IMR-90 (cell line): ENCODE measurements around the gene MUCL3. TPM values are rescaled to one million over a fixed set of nuclear protein-coding genes. Genes with fewer than 3 reads are reported as not detected.

Source experiments
- ATAC-seq: fragments of 200-7000 bp; cut with Tn5 transposase; 2 replicates; pipeline ENCODE4 v1.9.1; 2020; ENCODE audit warnings: low read depth, mild to moderate bottlenecking, moderate library complexity
- BruUV-seq: library from RNA; stranded (reverse); fragments of 400-500 nt; replicated peaks from 2 replicates; lab custom pipeline; 2021; lab: Mats Ljungman, UMichigan
- CTCF ChIA-PET: fragments of 300-600 bp; formaldehyde crosslinking; extraction: SDS; loops from one replicate; lab custom pipeline; 2021; ENCODE audit warnings: antibody characterized with exemption; lab: Yijun Ruan, JAX
- POLR2A ChIA-PET: fragments of 300-600 bp; sonication (Branson Sonifier 250); formaldehyde crosslinking; loops from one replicate; lab custom pipeline; 2022; ENCODE audit warnings: antibody characterized with exemption; ENCODE audit not compliant: unreplicated experiment; lab: Charles Lee
- DNase-seq: peaks from one replicate; pipeline ENCODE4 v3.0.0; 2013
- H2AFZ ChIP-seq: replicated peaks from 2 replicates; pipeline ENCODE3; 2013; ENCODE audit warnings: low read length, mild to moderate bottlenecking; ENCODE audit not compliant: poor library complexity
- H2AK5ac ChIP-seq: 2 replicates; pipeline ENCODE4 v1.6.1; 2013; ENCODE audit warnings: low read depth, low read length, inconsistent platforms
- H2AK9ac ChIP-seq: replicated peaks from 2 replicates; pipeline ENCODE3; 2013; ENCODE audit warnings: mild to moderate bottlenecking, low read depth, low read length, moderate library complexity; ENCODE audit not compliant: poor library complexity
- H2BK120ac ChIP-seq: 2 replicates; pipeline ENCODE4 v1.6.1; 2013; ENCODE audit warnings: low read depth, low read length, inconsistent platforms
- H2BK15ac ChIP-seq: 3 replicates; pipeline ENCODE4 v1.6.1; 2013; ENCODE audit warnings: low read depth, low read length, inconsistent platforms
- H2BK20ac ChIP-seq: 2 replicates; pipeline ENCODE4 v1.6.1; 2013; ENCODE audit warnings: low read depth, mild to moderate bottlenecking, inconsistent platforms, low read length, moderate library complexity
- H2BK5ac ChIP-seq: 2 replicates; pipeline ENCODE4 v1.6.1; 2013; ENCODE audit warnings: mild to moderate bottlenecking, low read depth, low read length, inconsistent platforms; ENCODE audit not compliant: poor library complexity, severe bottlenecking
- H3K14ac ChIP-seq: replicated peaks from 2 replicates; pipeline ENCODE4 v1.6.1; 2013; ENCODE audit warnings: low read depth, low read length, inconsistent platforms
- H3K18ac ChIP-seq: 2 replicates; pipeline ENCODE4 v1.6.1; 2013; ENCODE audit warnings: low read depth, low read length, control low read depth
- H3K23ac ChIP-seq: 2 replicates; pipeline ENCODE4 v1.6.1; 2013; ENCODE audit warnings: low read depth, low read length, inconsistent platforms
- H3K27ac ChIP-seq: 2 replicates; pipeline ENCODE4 v1.5.1; 2013; ENCODE audit warnings: mild to moderate bottlenecking, control low read depth, low read length; ENCODE audit not compliant: insufficient read depth
- H3K27me3 ChIP-seq: 2 replicates; pipeline ENCODE4 v1.6.1; 2013; ENCODE audit warnings: low read length; ENCODE audit not compliant: control insufficient read depth, insufficient read depth
- H3K36me3 ChIP-seq: 2 replicates; pipeline ENCODE4 v1.6.1; 2013; ENCODE audit warnings: low read length, mixed read lengths; ENCODE audit not compliant: control insufficient read depth, insufficient read depth
- H3K4ac ChIP-seq: 2 replicates; pipeline ENCODE4 v1.6.1; 2013; ENCODE audit warnings: low read depth, low read length, inconsistent platforms
- H3K4me1 ChIP-seq: 2 replicates; pipeline ENCODE4 v1.6.1; 2013; ENCODE audit warnings: low read length, mixed read lengths; ENCODE audit not compliant: control insufficient read depth, insufficient read depth
- H3K4me2 ChIP-seq: 2 replicates; pipeline ENCODE4 v1.6.1; 2013; ENCODE audit warnings: low read depth, mild to moderate bottlenecking, control low read depth, low read length, moderate library complexity
- H3K4me3 ChIP-seq: 2 replicates; pipeline ENCODE4 v1.5.1; 2013; ENCODE audit warnings: low read depth, mild to moderate bottlenecking, control low read depth, low read length, moderate library complexity; ENCODE audit not compliant: insufficient read depth
- H3K56ac ChIP-seq: 2 replicates; pipeline ENCODE4 v1.6.1; 2013; ENCODE audit warnings: low read length, inconsistent platforms; ENCODE audit not compliant: insufficient read depth; ENCODE audit errors: extremely low read depth
- H3K79me1 ChIP-seq, 2 experiments: 2 replicates each; pipeline ENCODE4 v1.6.1; 2013; ENCODE audit warnings: low read length in 2 of 2, inconsistent platforms in 1 of 2, low read depth in 1 of 2
- H3K9ac ChIP-seq: 2 replicates; pipeline ENCODE4 v1.6.1; 2013; ENCODE audit warnings: low read depth, low read length, control low read depth
- H3K9me1 ChIP-seq: 2 replicates; pipeline ENCODE4 v1.6.1; 2013; ENCODE audit warnings: low read length, inconsistent platforms; ENCODE audit not compliant: insufficient read depth
- H3K9me3 ChIP-seq: 2 replicates; pipeline ENCODE4 v1.6.1; 2013; ENCODE audit warnings: low read length; ENCODE audit not compliant: control insufficient read depth, insufficient read depth
- H4K20me1 ChIP-seq: 2 replicates; pipeline ENCODE4 v1.6.1; 2013; ENCODE audit warnings: low read length, inconsistent platforms; ENCODE audit not compliant: insufficient read depth
- H4K5ac ChIP-seq: 2 replicates; pipeline ENCODE4 v1.6.1; 2013; ENCODE audit warnings: mild to moderate bottlenecking, low read depth, low read length, control low read depth
- H4K8ac ChIP-seq, 2 experiments: 2 replicates each; pipeline ENCODE4 v1.6.1; 2013; ENCODE audit warnings: low read depth in 2 of 2, low read length in 2 of 2, control low read depth in 1 of 2, inconsistent platforms in 1 of 2
- H4K91ac ChIP-seq: 2 replicates; pipeline ENCODE4 v1.6.1; 2013; ENCODE audit warnings: low read depth, low read length, inconsistent platforms; ENCODE audit not compliant: insufficient read depth
- CEBPB ChIP-seq: IDR thresholded peaks from 2 replicates; pipeline ENCODE4 v1.6.1; 2012; ENCODE audit warnings: low read depth, low read length, improper control_type of control experiment
- CHD1 ChIP-seq: IDR thresholded peaks from 2 replicates; pipeline ENCODE4 v1.6.1; 2012; ENCODE audit warnings: low read depth, low read length, improper control_type of control experiment
- MAFK ChIP-seq: IDR thresholded peaks from 2 replicates; pipeline ENCODE4 v1.6.1; 2012; ENCODE audit warnings: low read depth, low read length, improper control_type of control experiment
- MXI1 ChIP-seq: IDR thresholded peaks from 2 replicates; pipeline ENCODE4 v1.6.1; 2012; ENCODE audit warnings: low read depth, mild to moderate bottlenecking, low read length, moderate library complexity, borderline replicate concordance
- RAD21 ChIP-seq: IDR thresholded peaks from 2 replicates; pipeline ENCODE4 v1.6.1; 2012; ENCODE audit warnings: low read length, improper control_type of control experiment
- WGBS, 2 experiments: methylation state at CpG; one replicate each; pipeline versions ENCODE4 v1.1.5 to v1.1.7; 2013; ENCODE audit warnings: missing lambda C conversion rate in 2 of 2; ENCODE audit not compliant: insufficient read length in 1 of 2; ENCODE audit errors: extremely low coverage in 2 of 2; 5-methylcytosine and 5-hydroxymethylcytosine counted together
- dilution Hi-C: fragments of 300-500 bp; cut with HindIII; formaldehyde crosslinking; loops from one replicate; pipeline ENCODE4 v1.14.3; 2018; ENCODE audit warnings: low sequenced_read_pairs; ENCODE audit not compliant: unreplicated experiment
- in situ Hi-C: fragments of 300-500 bp; cut with MboI; formaldehyde crosslinking; loops from 3 replicates; pipeline ENCODE4 v1.14.3; 2019; ENCODE audit warnings: low sequenced_read_pairs, inconsistent platforms, mixed read lengths
- intact Hi-C: fragments of 100-400 bp; cut with micrococcal nuclease; formaldehyde crosslinking; loops from 2 replicates; pipeline ENCODE4 v1.10.0; 2022
- polyA plus RNA-seq, 3 experiments: library from polyadenylated mRNA; depleted of rRNA; stranded (reverse); fragments of >200 nt; gene quantifications; 2 replicates each; pipeline ENCODE4 v1.2.3, GENCODE V29; 2012; ENCODE audit warnings: low replicate concordance in 1 of 3
- total RNA-seq: library from RNA; depleted of rRNA; stranded (reverse); fragments of >200 nt; gene quantifications from 2 replicates; pipeline ENCODE4 v1.2.3, GENCODE V29; 2012
- TF ChIP-seq, protein P1 (sequence below): fragments of 150-350 bp; IDR thresholded peaks from 2 replicates; pipeline ENCODE4 v1.6.1; 2017; ENCODE audit warnings: mild to moderate bottlenecking, antibody characterized with exemption, low read length, low read depth

Gene MUCL3
- total and polyA plus RNA-seq, 2 of the 4 experiments (the other 2 are of a cell fraction) = not detected

DNA sequence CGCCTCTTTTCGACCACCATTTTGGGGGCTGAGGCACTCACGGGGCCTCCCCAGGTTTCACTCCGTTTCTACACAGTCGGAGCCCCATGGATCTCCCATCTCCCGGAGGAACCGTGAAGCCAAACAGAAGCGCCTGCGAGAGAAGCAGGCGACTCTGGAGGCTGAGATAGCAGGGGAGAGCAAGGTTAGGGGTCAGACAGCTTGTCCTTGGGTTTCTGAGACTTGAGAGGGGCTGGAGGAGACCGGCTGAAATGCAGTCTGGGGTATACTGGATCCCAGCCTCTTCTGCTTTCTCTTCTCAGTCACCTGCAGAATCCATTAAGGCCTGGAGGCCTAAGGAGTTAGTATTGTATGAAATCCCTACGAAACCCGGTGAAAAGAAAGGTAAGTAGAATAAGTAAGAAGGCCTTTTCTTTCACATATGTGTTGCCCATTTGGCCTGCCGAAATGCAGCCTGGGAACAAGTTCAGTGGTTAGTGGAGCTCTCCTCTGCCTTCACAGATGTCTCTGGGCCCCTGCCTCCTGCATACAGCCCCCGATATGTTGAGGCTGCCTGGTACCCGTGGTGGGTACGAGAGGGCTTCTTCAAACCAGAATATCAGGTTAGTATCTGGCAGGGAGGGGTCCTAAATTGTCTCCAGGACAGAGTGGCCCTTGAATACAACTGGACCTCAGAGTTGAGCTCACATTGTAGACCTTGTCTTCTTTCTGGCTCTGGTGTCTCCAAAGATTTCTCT is 25.8 kb upstream of the MUCL3 start:
- intact Hi-C loops (loop anchor here (1.0 to 10.0 kb wide), 4 partner anchors 87 to 280 kb away; no protein-coding TSS in a partner anchor), in situ Hi-C loops (loop anchor here (5.0 kb wide), 1 partner anchor 162 kb away; no protein-coding TSS in a partner anchor), dilution Hi-C loops (no loop called here)
- ATAC-seq (no peak), DNase-seq (no peak)
- Histone ChIP-seq H4K8ac (peak overlapping the region; percentile 100), H3K23ac (peak overlapping the region; percentile 92), H3K27me3 (no peaks in the 10 kb centered on the region), H3K4me3 (peak overlapping the region; percentile 44; the same call in 1 of the 2 replicates), H3K4ac (peak overlapping the region; percentile 98), H2AK5ac (peak overlapping the region; percentile 95), H3K4me2 (peak overlapping the region; percentile 91), H2BK15ac (peak overlapping the region; percentile 44; the same call in 1 of the 3 replicates), H3K9me3 (no peaks in the 10 kb centered on the region), H2BK120ac (peak overlapping the region; percentile 51), H3K79me1 (peaks cover 5 to 6% of the 10 kb centered on the region in 2 experiments; a peak in 1 of 4 replicates), H3K14ac (peak overlapping the region; percentile 97), H3K36me3 (peaks cover 26% of the 10 kb centered on the region), H2AK9ac (peak overlapping the region; percentile 97), H3K9me1 (no peaks in the 10 kb centered on the region), H3K56ac (peak overlapping the region; percentile 85), H2AFZ (peak overlapping the region; percentile 99), H3K18ac (peak overlapping the region; percentile 62; the same call in 1 of the 2 replicates), H3K9ac (peak overlapping the region; percentile 90), H4K5ac (peak overlapping the region; percentile 92), H4K91ac (peak overlapping the region; percentile 90), H4K20me1 (no peaks in the 10 kb centered on the region), H3K4me1 (peaks cover 12% of the 10 kb centered on the region), H2BK20ac (0 out of 2 replicates have a peak overlapping the region, but pooled peaks have one; percentile 43), H2BK5ac (peak overlapping the region; percentile 84), H3K27ac (peak overlapping the region; percentile 82)
- TF ChIP-seq CHD1 (no peak), MAFK (no peak), CEBPB (no peak), MXI1 (no peak), RAD21 (no peak)
- TF ChIP-seq, protein P1, sequence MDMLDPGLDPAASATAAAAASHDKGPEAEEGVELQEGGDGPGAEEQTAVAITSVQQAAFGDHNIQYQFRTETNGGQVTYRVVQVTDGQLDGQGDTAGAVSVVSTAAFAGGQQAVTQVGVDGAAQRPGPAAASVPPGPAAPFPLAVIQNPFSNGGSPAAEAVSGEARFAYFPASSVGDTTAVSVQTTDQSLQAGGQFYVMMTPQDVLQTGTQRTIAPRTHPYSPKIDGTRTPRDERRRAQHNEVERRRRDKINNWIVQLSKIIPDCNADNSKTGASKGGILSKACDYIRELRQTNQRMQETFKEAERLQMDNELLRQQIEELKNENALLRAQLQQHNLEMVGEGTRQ = no peak
- 40% methylated on average over 1 of the region's 17 CpGs; no CpG with 5 or more reads in 1 of the 2 experiments for WGBS, 2 experiments
- BruUV-seq = no TSS peak
- POLR2A ChIA-PET = no interaction called here
- CTCF ChIA-PET = interaction anchor here (1.0 to 3.6 kb wide), 10 partner anchors 11 to 172 kb away, joined by 3 to 31 read pairs (median 10); no protein-coding TSS in a partner anchor
